Neural cell (in vitro differentiated cells): ENCODE measurements around the gene PLCZ1.

Source experiments
- POLR2AphosphoS5 ChIP-seq: IDR thresholded peaks from 2 replicates; pipeline ENCODE4 v1.6.1; 2012
- TF ChIP-seq, protein P1 (sequence below): fragments of 450-650 bp; IDR thresholded peaks from 2 replicates; pipeline ENCODE4 v1.5.1; 2014; ENCODE audit warnings: antibody characterized with exemption, mild to moderate bottlenecking, moderate library complexity; ENCODE audit not compliant: poor library complexity, severe bottlenecking

GRCh38 chr12:18782827-18783226, 45.0 kb upstream of the PLCZ1 start:
- TF ChIP-seq POLR2AphosphoS5: no peak
- TF ChIP-seq, protein P1, sequence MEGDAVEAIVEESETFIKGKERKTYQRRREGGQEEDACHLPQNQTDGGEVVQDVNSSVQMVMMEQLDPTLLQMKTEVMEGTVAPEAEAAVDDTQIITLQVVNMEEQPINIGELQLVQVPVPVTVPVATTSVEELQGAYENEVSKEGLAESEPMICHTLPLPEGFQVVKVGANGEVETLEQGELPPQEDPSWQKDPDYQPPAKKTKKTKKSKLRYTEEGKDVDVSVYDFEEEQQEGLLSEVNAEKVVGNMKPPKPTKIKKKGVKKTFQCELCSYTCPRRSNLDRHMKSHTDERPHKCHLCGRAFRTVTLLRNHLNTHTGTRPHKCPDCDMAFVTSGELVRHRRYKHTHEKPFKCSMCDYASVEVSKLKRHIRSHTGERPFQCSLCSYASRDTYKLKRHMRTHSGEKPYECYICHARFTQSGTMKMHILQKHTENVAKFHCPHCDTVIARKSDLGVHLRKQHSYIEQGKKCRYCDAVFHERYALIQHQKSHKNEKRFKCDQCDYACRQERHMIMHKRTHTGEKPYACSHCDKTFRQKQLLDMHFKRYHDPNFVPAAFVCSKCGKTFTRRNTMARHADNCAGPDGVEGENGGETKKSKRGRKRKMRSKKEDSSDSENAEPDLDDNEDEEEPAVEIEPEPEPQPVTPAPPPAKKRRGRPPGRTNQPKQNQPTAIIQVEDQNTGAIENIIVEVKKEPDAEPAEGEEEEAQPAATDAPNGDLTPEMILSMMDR: no peak
